Activated CD4-positive, alpha-beta memory T cell treated with anti-CD3 and anti-CD28 coated beads, Interleukin-2, amount 10 ng/mL, durations not matched to agents 7 days and 5 days (primary cell): Measurements from ENCODE around the gene BMP6. TPM values are rescaled to one million over a fixed set of nuclear protein-coding genes. Genes with fewer than 3 reads are reported as not detected.
"Not testable (repeated sequence)": the region's sequence is repeated elsewhere in the genome, so short reads cannot be mapped to it uniquely, and the experiment has no call there.

Source experiments
- CTCF ChIA-PET: fragments of 350-600 bp; sonication (Branson Sonifier 250); formaldehyde crosslinking; loops from one replicate; lab custom pipeline; 2021; ENCODE audit warnings: antibody characterized with exemption, inconsistent platforms; lab: Charles Lee
- POLR2A ChIA-PET: fragments of 350-600 bp; sonication (Branson Sonifier 250); formaldehyde crosslinking; loops from one replicate; lab custom pipeline; 2021; ENCODE audit warnings: antibody characterized with exemption; lab: Charles Lee
- DNase-seq: peaks from one replicate; pipeline ENCODE4 v3.0.0-alpha.2; 2020
- H3K27ac Mint-ChIP-seq: one replicate; pipeline ENCODE4 v1.8.0; 2021; ENCODE audit warnings: mild to moderate bottlenecking, mixed read lengths
- H3K27me3 Mint-ChIP-seq: one replicate; pipeline ENCODE4 v1.8.0; 2021; ENCODE audit warnings: mixed read lengths
- H3K36me3 Mint-ChIP-seq: one replicate; pipeline ENCODE4 v1.8.0; 2021; ENCODE audit warnings: low read depth, mixed read lengths
- H3K4me1 Mint-ChIP-seq: one replicate; pipeline ENCODE4 v1.8.0; 2021; ENCODE audit warnings: mixed read lengths
- H3K4me3 Mint-ChIP-seq: one replicate; pipeline ENCODE4 v1.8.0; 2021; ENCODE audit warnings: mild to moderate bottlenecking, mixed read lengths
- H3K9me3 Mint-ChIP-seq: one replicate; pipeline ENCODE4 v1.8.0; 2021; ENCODE audit warnings: mixed read lengths
- total RNA-seq, 2 experiments: library from RNA; stranded (reverse); gene quantifications; one replicate each; pipeline ENCODE4 v1.2.3, GENCODE V29; 2021

Gene BMP6
- total RNA-seq, 2 experiments from 2014 or later: not detected

DNA sequence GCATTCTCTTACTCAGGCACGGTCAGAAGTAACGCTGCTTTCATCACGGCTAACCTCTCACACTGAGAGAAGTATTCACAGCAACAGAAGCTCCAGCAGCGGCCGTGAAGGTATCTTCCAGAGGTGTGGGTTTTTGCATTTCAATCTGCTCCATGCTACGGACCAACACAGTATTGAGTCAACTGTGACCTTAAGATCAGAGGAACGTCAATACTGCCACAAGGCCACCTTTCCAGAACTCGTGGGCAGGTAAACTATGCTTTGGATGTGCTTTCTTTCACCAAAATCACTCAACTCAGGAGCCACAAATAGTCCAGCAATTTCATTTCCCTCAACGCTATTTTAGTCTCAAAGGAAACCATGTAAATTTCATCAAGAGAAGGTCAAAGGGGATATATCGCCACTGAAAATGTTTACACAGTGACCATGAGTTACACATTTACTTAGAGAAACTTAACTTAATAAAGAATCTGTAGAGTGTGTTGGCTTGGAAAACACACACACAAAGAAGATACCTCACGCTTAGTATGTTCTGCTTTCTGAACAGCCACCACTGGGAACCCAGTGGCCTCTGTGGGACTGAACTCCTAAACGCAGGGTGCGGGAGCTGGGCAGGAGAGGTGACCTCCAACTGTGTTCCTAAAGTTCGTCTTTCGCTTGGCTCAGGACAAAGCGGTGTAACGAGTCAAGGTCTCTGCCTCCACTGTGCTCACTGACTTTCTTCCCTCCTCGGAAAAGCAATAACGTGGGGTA lies 156.8 kb downstream of the BMP6 start:
- Mint-ChIP-seq H3K27me3 (no peaks in the 10 kb centered on the region), H3K36me3 (peaks cover 66% of the 10 kb centered on the region), H3K9me3 (no peaks in the 10 kb centered on the region), H3K27ac (no peak overlapping the region), H3K4me3 (no peak overlapping the region), H3K4me1 (no peaks in the 10 kb centered on the region)
- ChIA-PET POLR2A (no interaction called here), CTCF (no interaction called here)
- no peak for DNase-seq

DNA sequence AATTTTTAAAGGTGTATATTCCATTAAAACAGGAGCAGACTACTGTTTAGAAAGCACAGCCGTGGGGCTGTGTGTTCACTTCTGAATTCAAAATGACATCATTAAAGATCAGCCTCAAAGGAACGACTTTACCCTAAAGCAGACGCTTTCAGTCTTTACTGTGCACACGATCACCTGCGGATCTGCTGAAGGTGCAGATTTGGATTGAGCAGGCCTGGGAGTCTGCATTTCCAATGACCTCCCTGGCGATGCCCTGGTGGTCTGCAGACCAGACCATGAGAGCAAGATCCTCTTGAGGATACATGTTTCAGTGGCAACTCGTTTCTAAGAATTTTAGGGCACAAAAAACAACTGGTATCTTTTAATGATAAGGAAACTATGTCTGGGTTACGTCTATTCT lies 157.5 kb downstream of the BMP6 start:
- H3K9me3 Mint-ChIP-seq: no peaks in the 10 kb centered on the region
- ChIA-PET POLR2A (no interaction called here), CTCF (no interaction called here)
- no peaks in the 10 kb centered on the region for H3K27me3 Mint-ChIP-seq
- no peak for DNase-seq
- H3K4me1 Mint-ChIP-seq: no peaks in the 10 kb centered on the region
- no peak overlapping the region for H3K4me3 Mint-ChIP-seq
- peaks cover 73% of the 10 kb centered on the region for H3K36me3 Mint-ChIP-seq
- H3K27ac Mint-ChIP-seq: no peak overlapping the region

DNA sequence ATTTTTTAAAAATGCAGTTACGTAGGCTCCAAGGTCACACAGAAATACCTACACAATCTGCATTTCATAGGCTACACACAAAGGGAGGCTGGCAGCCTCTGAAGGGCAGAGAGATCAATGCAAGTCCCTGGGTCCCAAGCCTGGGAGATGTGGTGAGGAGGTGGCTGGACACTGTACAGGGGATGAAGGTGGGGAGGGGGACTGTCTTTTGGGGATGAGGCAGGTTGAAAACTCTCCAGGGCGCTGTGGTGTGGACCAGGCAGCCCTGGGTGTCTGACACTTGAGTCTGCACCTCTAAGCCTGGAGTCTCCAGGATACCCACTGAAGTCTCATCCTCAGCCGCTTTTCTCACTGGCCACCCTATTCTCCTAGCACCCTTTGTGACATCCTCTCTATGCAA lies 160.2 kb downstream of the BMP6 start:
- no peaks in the 10 kb centered on the region for H3K9me3 Mint-ChIP-seq
- no peaks in the 10 kb centered on the region for H3K4me1 Mint-ChIP-seq

DNA sequence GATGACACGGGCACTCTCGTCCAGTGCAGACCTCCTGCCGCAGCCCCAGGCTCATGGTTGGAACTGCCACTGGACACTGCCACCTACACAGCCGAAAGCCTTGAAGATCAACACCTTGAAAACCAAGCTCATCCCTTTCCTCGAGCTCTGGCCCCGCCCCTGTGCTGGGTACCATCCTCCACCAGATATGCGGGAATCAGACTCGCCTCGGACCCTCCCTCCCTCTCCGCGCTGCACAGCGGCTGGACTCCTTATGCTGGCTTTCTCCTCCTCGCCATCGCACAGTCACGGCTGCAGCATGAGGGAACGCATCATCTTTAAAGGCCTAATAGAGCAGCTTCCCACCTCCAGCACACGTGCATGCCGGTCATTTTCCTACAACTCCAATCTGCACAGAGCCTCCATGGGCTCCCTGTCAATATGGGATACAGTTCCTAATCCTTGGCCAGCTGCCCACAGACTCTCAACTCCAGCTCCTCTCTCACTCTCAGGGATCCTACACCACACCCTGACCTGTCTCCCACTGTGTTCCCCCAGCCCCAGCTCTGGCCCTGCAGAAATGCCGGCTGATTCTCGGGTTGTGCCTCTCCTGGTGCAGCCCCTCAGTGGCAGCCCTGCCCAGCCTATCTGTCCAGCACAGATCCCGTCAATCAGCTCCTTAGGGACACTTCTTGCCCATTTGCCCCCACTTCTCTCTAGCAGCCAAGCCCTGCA lies 161.5 kb downstream of the BMP6 start:
- Mint-ChIP-seq H3K27me3 (no peaks in the 10 kb centered on the region), H3K27ac (no peak overlapping the region), H3K4me1 (no peaks in the 10 kb centered on the region), H3K36me3 (peaks cover 74% of the 10 kb centered on the region), H3K9me3 (no peaks in the 10 kb centered on the region), H3K4me3 (no peak overlapping the region)
- CTCF ChIA-PET: interaction anchor here (0.5 to 0.6 kb wide), 2 partner anchors 41 to 70 kb away, joined by 4 read pairs; no protein-coding TSS in a partner anchor
- no peak for DNase-seq
- POLR2A ChIA-PET: no interaction called here

More for the DNA sequence above, 160.2 kb downstream of the BMP6 start:
- H3K27ac Mint-ChIP-seq: no peak overlapping the region
- no peak for DNase-seq
- H3K27me3 Mint-ChIP-seq: no peaks in the 10 kb centered on the region
- CTCF ChIA-PET: no interaction called here
- POLR2A ChIA-PET: no interaction called here
- H3K4me3 Mint-ChIP-seq: no peak overlapping the region
- H3K36me3 Mint-ChIP-seq: peaks cover 69% of the 10 kb centered on the region

DNA sequence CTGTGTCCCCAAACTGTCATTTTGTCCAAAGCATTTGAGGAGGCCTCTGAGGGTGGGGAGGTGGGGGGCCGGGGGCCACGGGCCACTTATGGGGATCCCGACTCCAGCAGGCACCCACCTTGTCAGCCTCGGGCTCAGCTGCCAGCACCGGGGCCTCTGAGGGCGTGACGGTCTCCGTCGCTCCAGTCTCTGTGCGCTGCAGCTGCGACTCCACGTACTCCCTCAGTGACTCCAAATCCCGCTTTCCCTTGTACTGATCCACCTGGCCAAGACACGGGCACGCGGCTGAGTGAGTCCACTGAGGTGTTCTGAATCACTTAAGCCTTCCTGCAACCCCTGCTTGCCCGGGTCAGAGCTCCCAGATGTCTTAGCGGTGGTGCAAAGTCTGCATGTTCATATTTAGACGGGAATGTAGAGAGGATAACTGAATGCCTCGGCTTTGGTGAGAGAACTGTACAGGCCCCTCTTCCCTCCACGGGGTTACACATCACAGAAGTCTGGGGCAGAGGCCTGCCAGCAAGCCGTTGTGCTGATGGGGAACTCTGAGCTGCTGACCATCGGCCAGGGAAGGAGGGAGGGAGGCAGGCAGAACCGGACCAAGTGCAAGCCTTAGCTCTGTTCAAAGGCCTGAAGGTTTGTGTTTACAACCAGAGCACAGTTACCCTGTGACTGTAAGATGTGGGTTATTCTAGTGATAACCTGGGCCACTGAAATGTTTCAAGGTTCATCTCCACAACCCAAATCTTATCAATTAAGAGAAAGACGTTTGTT lies 162.9 kb downstream of the BMP6 start:
- no peaks in the 10 kb centered on the region for H3K9me3 Mint-ChIP-seq
- ChIA-PET POLR2A (no interaction called here), CTCF (no interaction called here)
- H3K27me3 Mint-ChIP-seq: no peaks in the 10 kb centered on the region
- DNase-seq: no peak
- H3K4me3 Mint-ChIP-seq: no peak overlapping the region
- H3K4me1 Mint-ChIP-seq: no peaks in the 10 kb centered on the region
- peaks cover 67% of the 10 kb centered on the region for H3K36me3 Mint-ChIP-seq
- H3K27ac Mint-ChIP-seq: no peak overlapping the region

DNA sequence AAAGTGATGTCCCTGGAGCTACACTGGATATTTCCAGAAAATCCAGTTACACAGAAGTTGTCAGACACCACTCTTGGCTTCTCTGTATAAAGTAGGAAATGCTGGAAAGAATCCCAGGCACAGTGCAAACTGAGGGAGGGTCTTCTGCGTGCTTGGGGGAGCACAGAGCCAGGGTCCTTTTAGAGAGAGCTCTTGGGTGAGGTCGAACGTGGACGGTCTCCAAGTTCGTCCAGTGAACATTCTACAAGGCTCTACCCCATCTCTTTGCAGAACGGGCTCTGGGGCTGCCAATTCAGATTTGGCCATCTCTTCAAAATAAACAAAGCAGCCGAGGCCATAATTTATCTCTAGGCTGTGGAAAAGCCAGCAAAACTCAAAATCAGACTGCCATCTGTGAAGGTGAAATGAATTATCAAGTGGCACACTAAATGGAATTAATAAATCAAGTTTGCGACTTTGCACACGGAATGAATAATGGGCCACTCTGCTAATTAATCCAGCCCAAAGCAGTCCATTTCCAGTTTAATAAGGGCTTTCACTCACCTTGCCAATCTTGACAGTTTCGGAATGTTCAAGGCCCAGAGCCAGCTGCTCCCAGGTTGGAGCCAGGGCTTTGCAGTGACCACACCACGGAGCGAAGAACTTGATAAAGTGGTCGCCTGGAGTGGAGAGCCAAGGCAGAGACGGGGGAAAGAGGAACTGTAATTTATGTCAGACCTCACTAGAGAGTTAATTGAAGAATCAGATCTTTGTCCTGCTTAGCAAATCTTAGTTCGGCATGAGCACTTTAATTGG lies 165.4 kb downstream of the BMP6 start:
- Mint-ChIP-seq H3K36me3 (peaks cover 62% of the 10 kb centered on the region), H3K4me1 (no peaks in the 10 kb centered on the region), H3K4me3 (no peak overlapping the region), H3K27me3 (no peaks in the 10 kb centered on the region), H3K9me3 (no peaks in the 10 kb centered on the region), H3K27ac (no peak overlapping the region)
- POLR2A ChIA-PET: no interaction called here
- CTCF ChIA-PET: no interaction called here
- DNase-seq: no peak

DNA sequence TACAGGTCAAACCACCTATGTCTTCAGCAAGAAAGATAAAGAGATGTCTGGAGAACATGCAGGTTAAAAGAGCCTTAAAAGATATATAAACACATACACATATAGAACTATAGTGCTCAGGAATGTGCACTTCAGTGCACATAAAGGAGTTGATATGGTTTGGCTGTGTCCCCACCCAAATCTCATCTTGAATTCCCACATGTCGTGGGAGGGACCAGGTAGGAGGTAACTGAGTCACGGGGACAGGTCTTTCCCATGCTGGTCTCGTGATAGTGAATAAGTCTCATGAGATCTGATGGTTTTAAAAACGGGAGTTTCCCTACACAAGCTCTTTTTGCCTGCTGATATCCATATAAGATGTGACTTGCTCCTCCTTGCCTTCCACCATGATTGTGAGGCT lies 166.5 kb downstream of the BMP6 start:
- H3K27me3 Mint-ChIP-seq, DNase-seq, H3K4me1 Mint-ChIP-seq, H3K4me3 Mint-ChIP-seq, H3K27ac Mint-ChIP-seq, H3K9me3 Mint-ChIP-seq, CTCF ChIA-PET, POLR2A ChIA-PET: not testable (repeated sequence)
- peaks cover 57% of the 10 kb centered on the region for H3K36me3 Mint-ChIP-seq

DNA sequence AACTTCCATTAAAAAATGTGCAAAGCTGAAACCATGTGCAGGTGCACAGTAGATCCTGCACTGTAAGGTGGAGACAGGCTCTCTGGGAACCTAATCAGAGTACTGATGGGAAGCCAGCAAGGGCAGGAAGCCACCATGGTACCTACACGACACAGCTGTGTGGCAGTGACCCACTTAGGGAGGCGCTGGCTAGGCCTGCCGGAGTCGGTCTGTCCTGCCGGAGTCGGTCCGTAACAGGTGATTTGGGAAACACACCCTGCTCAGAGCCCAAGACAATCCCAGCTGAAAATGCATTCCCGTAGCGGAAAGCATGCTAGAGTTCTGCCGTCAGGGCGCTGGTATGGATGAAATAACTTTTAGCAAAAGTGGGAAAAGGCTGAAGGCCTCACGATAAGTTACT lies 167.4 kb downstream of the BMP6 start:
- POLR2A ChIA-PET: no interaction called here
- CTCF ChIA-PET: no interaction called here
- peaks cover 57% of the 10 kb centered on the region for H3K36me3 Mint-ChIP-seq

DNA sequence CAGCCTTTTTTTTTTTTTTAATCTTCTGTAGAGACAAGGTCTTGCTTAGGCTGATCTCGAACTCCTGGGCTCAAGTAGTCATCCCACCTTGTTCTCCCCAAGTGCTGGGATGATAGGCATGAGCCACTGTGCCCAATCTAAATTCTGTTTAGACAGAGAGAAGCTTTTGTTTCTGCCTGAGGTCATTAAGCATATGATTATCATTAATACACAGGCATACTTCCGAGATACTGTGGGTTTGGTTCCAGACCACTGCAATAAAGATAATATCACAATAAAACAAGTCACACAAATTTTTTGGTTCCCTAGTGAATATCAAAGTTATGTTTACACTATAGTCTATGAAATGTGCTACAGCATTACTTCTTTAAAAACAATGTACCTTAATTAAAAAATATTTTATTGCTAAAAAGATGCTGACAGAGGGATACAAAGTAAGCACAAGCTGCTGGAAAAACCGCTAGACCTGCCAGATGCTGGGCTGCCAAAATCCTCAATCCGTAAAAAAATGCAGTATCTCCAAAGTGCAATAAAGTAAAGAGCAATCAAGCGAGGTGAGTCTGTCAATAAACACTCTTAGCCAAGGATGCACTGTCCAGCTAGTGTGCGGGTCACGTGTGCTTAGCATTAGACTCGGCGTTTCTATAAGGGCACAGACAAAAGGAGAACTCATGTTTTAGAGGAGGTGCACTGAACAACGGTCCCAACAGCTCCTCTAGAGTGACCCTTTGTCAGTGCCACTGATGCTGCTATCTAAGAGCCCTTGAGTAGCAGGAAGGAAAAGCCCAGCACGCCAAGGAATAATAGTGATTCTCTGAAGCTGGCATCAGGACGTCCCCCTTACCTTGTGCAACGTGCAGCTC lies 168.6 kb downstream of the BMP6 start:
- POLR2A ChIA-PET: no interaction called here
- no peak overlapping the region for H3K4me3 Mint-ChIP-seq
- no peaks in the 10 kb centered on the region for H3K4me1 Mint-ChIP-seq
- H3K27ac Mint-ChIP-seq: no peak overlapping the region
- H3K9me3 Mint-ChIP-seq: no peaks in the 10 kb centered on the region
- DNase-seq: no peak
- H3K27me3 Mint-ChIP-seq: no peaks in the 10 kb centered on the region
- CTCF ChIA-PET: no interaction called here
- H3K36me3 Mint-ChIP-seq: peaks cover 59% of the 10 kb centered on the region

More for the DNA sequence above, 167.4 kb downstream of the BMP6 start:
- Mint-ChIP-seq H3K27me3 (no peaks in the 10 kb centered on the region), H3K27ac (no peak overlapping the region), H3K4me1 (no peaks in the 10 kb centered on the region), H3K9me3 (no peaks in the 10 kb centered on the region), H3K4me3 (no peak overlapping the region)
- DNase-seq: no peak

DNA sequence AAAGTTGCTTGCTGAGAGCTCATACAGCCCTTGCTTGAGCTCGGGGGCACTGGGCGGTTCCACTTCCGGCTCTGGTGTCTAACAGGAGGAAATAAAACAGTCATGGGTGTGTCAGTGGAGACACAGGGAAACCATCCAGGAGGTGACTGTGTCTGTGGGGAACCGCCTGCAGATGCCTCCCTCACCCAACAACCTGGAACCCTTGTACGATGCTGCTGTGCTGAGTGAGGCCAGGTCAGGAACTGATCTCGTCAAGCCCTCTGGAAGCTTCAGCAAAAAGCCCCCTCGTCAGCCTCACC lies 169.2 kb downstream of the BMP6 start:
- no peak for DNase-seq
- no peak overlapping the region for H3K27ac Mint-ChIP-seq
- no peaks in the 10 kb centered on the region for H3K27me3 Mint-ChIP-seq
- H3K4me3 Mint-ChIP-seq: no peak overlapping the region
- no peaks in the 10 kb centered on the region for H3K4me1 Mint-ChIP-seq
- CTCF ChIA-PET: no interaction called here
- peaks cover 62% of the 10 kb centered on the region for H3K36me3 Mint-ChIP-seq
- POLR2A ChIA-PET: no interaction called here
- H3K9me3 Mint-ChIP-seq: no peaks in the 10 kb centered on the region

DNA sequence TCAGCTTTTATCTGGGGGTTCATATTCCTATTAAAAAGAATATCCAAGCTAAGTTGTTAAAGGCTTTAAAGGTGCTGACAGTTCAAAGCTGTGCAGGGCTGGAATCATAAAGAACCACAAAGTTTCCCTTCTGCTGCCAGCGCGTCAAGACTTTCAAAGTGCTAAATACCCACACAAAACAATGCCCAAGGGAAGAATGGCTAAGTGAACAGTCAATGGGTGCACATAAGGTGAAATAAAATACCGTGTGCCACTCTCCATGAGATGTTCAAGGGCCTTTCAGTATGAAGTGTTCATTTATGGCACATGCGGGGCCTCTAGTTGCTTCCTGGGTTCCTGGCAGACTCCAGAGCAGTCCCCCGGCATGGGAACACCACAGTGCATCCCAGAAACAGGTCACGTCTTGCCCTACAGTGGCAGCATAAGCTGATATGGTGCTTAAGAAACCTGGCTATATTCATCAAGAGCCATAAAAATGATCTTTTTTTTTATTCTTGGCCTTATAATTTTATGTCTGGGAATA lies 170.6 kb downstream of the BMP6 start:
- Mint-ChIP-seq H3K4me1 (no peaks in the 10 kb centered on the region), H3K4me3 (no peak overlapping the region), H3K9me3 (no peaks in the 10 kb centered on the region), H3K36me3 (peaks cover 68% of the 10 kb centered on the region), H3K27ac (no peak overlapping the region), H3K27me3 (no peaks in the 10 kb centered on the region)
- CTCF ChIA-PET: no interaction called here
- POLR2A ChIA-PET: no interaction called here
- no peak for DNase-seq
